Smooth muscle cell (in vitro differentiated cells): ENCODE data around the gene REPIN1. TPM values are rescaled to one million over a fixed set of nuclear protein-coding genes. Genes with fewer than 3 reads are reported as not detected.

Experiments used
- DNase-seq: peaks from one replicate; lab custom pipeline; 2025; ENCODE audit not compliant: unreplicated experiment; lab: John Stamatoyannopoulos, UW
- H2AFZ ChIP-seq: fragments of 200-600 bp; sonication (generic); 2 replicates; pipeline ENCODE4 v1.6.0; 2016; ENCODE audit warnings: antibody characterized with exemption, low read depth, mild to moderate bottlenecking
- H3F3A ChIP-seq: fragments of 200-600 bp; sonication (generic); 2 replicates; pipeline ENCODE4 v1.6.0; 2017; ENCODE audit warnings: antibody characterized with exemption, low read depth
- H3K27ac ChIP-seq: fragments of 200-600 bp; sonication (generic); 2 replicates; pipeline ENCODE4 v1.5.1; 2016; ENCODE audit warnings: low read depth, mild to moderate bottlenecking
- H3K27me3 ChIP-seq: fragments of 200-600 bp; sonication (generic); 2 replicates; pipeline ENCODE4 v1.6.1; 2016; ENCODE audit warnings: low read depth, mild to moderate bottlenecking
- H3K36me3 ChIP-seq: fragments of 200-600 bp; sonication (generic); 2 replicates; pipeline ENCODE4 v1.5.1; 2016; ENCODE audit warnings: low read depth
- H3K4me1 ChIP-seq: fragments of 200-600 bp; sonication (generic); 2 replicates; pipeline ENCODE4 v1.5.1; 2016; ENCODE audit warnings: low read depth
- H3K4me2 ChIP-seq: fragments of 200-600 bp; sonication (generic); 2 replicates; pipeline ENCODE4 v1.6.0; 2016; ENCODE audit warnings: mild to moderate bottlenecking
- H3K4me3 ChIP-seq: fragments of 200-600 bp; sonication (generic); 2 replicates; pipeline ENCODE4 v1.5.1; 2016; ENCODE audit warnings: mild to moderate bottlenecking
- H3K79me2 ChIP-seq: fragments of 200-600 bp; sonication (generic); 2 replicates; pipeline ENCODE4 v1.6.0; 2016; ENCODE audit warnings: low read depth, mild to moderate bottlenecking
- H3K9ac ChIP-seq: fragments of 200-600 bp; sonication (generic); 2 replicates; pipeline ENCODE4 v1.6.0; 2016; ENCODE audit warnings: low read depth
- H3K9me3 ChIP-seq: fragments of 200-600 bp; sonication (generic); replicated peaks from 2 replicates; pipeline ENCODE4 v1.5.1; 2016; ENCODE audit warnings: low read depth
- H4K20me1 ChIP-seq: fragments of 200-600 bp; sonication (generic); 2 replicates; pipeline ENCODE4 v1.6.0; 2016; ENCODE audit warnings: low read depth
- CTCF ChIP-seq: fragments of 200-600 bp; sonication (generic); IDR thresholded peaks from 2 replicates; pipeline ENCODE4 v1.5.1; 2017; ENCODE audit warnings: borderline replicate concordance, mild to moderate bottlenecking, antibody characterized with exemption; ENCODE audit not compliant: insufficient read depth, poor library complexity, severe bottlenecking
- WGBS: methylation state at CpG from one replicate; pipeline ENCODE4 v1.1.7; 2016; ENCODE audit warnings: low lambda C conversion rate; 5-methylcytosine and 5-hydroxymethylcytosine counted together
- polyA plus RNA-seq: library from polyadenylated mRNA; unstranded; fragments of >200 nt; fragmentation: Nextera tagmentation; extraction: Ambion mirVana; gene quantifications from 2 replicates; pipeline ENCODE4 v1.2.1, GENCODE V29; 2016
- total RNA-seq: library from RNA; depleted of rRNA; stranded (reverse); fragments of >200 nt; gene quantifications from 2 replicates; pipeline ENCODE4 v1.2.3, GENCODE V29; 2014

REPIN1 gene
- total and polyA plus RNA-seq, 2 experiments from 2014 or later, result 55.5 to 60.9 TPM

DNA sequence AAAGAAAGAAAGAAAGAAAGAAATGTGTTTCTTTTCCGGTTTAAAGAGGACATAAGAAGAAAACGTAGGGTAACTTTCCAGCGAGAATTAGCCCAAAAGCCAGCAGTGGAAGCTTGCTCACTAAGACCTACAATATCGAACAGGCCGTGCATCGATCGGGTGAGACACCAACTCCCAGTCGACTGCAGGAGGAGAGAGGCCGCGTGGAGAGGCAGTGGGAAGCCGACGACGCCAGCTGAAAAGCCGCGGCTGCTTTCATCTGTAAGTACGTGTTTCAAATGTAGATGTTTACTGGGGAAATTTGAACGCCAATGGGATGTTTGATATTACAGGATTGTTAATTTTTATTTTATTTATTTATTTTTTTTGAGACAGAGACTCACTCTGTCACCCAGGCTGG lies 53.2 kb downstream of the REPIN1 start:
- WGBS, result 84% methylated on average over 17 of the region's 17 CpGs
- no peaks in the 10 kb centered on the region for H3K9me3 ChIP-seq
- H3K27ac ChIP-seq, result no peak overlapping the region
- no peaks in the 10 kb centered on the region for H3K36me3 ChIP-seq
- H4K20me1 ChIP-seq, result no peaks in the 10 kb centered on the region
- no peak overlapping the region for H2AFZ ChIP-seq
- no peaks in the 10 kb centered on the region for H3K27me3 ChIP-seq
- H3K4me3 ChIP-seq, result no peak overlapping the region
- H3K79me2 ChIP-seq, result no peaks in the 10 kb centered on the region
- TF ChIP-seq CTCF, result no peak
- H3K4me1 ChIP-seq, result no peaks in the 10 kb centered on the region
- no peak overlapping the region for H3K4me2 ChIP-seq
- H3K9ac ChIP-seq, result no peak overlapping the region
- DNase-seq, result no peak
- H3F3A ChIP-seq, result no peaks in the 10 kb centered on the region

Other genes with a start within 250 kb of the REPIN1 start
- gene LRRC61, start 45.5 kb upstream of the REPIN1 start, total RNA-seq, result 6.9 and 7.4 TPM in 2 replicates
- gene LRRC61, start 45.5 kb upstream of the REPIN1 start, polyA plus RNA-seq, result 14.7 and 16.6 TPM in 2 replicates
- 1.7 and 7.6 TPM in 2 replicates for gene ACTR3C, start 45.3 kb upstream of the REPIN1 start, total RNA-seq
- 0.89 and 2.4 TPM in 2 replicates for gene ACTR3C, start 45.3 kb upstream of the REPIN1 start, polyA plus RNA-seq
- 23.6 and 23.8 TPM in 2 replicates for gene RARRES2, start 27.2 kb upstream of the REPIN1 start, total RNA-seq
- gene RARRES2, start 27.2 kb upstream of the REPIN1 start, polyA plus RNA-seq, result 31.8 and 37.5 TPM in 2 replicates
- 4.7 and 5.9 TPM in 2 replicates for gene ZNF775, start 10.5 kb downstream of the REPIN1 start, total RNA-seq
- 16.8 and 23.8 TPM in 2 replicates for gene ZNF775, start 10.5 kb downstream of the REPIN1 start, polyA plus RNA-seq
- not detected in 2 replicates for gene GIMAP8, start 81.8 kb downstream of the REPIN1 start, total RNA-seq
- gene GIMAP8, start 81.8 kb downstream of the REPIN1 start, polyA plus RNA-seq, result not detected in 2 replicates
- gene GIMAP7, start 146.1 kb downstream of the REPIN1 start, total RNA-seq, result not detected in 2 replicates
- gene GIMAP7, start 146.1 kb downstream of the REPIN1 start, polyA plus RNA-seq, result not detected in 2 replicates
- gene GIMAP4, start 198.6 kb downstream of the REPIN1 start, total RNA-seq, result not detected in 2 replicates
- not detected in 2 replicates for gene GIMAP4, start 198.6 kb downstream of the REPIN1 start, polyA plus RNA-seq